ENCODE measurements around the gene EPHA4.

The EPHA4 gene

GRCh38 chr2:221505605-221506004 is 66.5 kb downstream of the EPHA4 start:
- TF ChIP-seq ZBTB7A (IDR thresholded peaks at IDR 0.05; ENCODE audit: low read depth) (no peak), EP300 (IDR thresholded peaks at IDR 0.05; ENCODE audit: borderline replicate concordance) (no peak), TAF1 (IDR thresholded peaks at IDR 0.05; ENCODE audit: low read depth) (no peak), RAD21 (IDR thresholded peaks at IDR 0.05; ENCODE audit: low read depth) (no peak), YY1 (IDR thresholded peaks at IDR 0.05; ENCODE audit: low read depth) (no peak), CREB1 (IDR thresholded peaks at IDR 0.05; ENCODE audit: low read depth) (no peak), EGR1 (IDR thresholded peaks at IDR 0.05) (no peak), TEAD4 (IDR thresholded peaks at IDR 0.05) (no peak)
- TF ChIP-seq, protein P1, sequence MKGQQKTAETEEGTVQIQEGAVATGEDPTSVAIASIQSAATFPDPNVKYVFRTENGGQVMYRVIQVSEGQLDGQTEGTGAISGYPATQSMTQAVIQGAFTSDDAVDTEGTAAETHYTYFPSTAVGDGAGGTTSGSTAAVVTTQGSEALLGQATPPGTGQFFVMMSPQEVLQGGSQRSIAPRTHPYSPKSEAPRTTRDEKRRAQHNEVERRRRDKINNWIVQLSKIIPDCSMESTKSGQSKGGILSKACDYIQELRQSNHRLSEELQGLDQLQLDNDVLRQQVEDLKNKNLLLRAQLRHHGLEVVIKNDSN (IDR thresholded peaks at IDR 0.05) = no peak

DNA sequence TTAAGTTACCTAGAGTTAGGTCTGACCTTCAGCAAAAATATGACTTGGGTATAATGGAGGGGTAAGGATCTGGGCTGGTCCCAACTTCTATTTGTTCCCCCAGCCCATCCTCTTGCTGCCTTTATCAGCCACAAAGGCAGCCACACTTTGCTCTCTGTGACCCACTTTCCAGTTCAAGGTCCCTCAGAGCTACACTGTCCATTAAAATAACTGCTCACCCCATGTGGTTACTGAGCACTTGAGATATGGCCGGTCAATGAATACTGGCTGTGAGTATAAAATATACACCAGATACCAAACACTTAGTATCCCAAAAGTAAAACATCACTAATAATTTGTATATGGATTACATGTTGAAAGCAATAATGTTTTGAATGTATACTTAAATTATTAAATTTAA is 67.2 kb downstream of the EPHA4 start:
- TF ChIP-seq ZBTB7A (IDR thresholded peaks at IDR 0.05; ENCODE audit: low read depth) (no peak), CEBPB (IDR thresholded peaks at IDR 0.05) (no peak), CREB1 (IDR thresholded peaks at IDR 0.05; ENCODE audit: low read depth) (no peak), NFIC (IDR thresholded peaks at IDR 0.05) (no peak), TCF12 (IDR thresholded peaks at IDR 0.05; ENCODE audit: low read depth) (no peak), RAD21 (IDR thresholded peaks at IDR 0.05; ENCODE audit: low read depth) (no peak), YY1 (IDR thresholded peaks at IDR 0.05; ENCODE audit: low read depth) (no peak), TAF1 (IDR thresholded peaks at IDR 0.05; ENCODE audit: low read depth) (no peak), EGR1 (IDR thresholded peaks at IDR 0.05) (no peak), REST (IDR thresholded peaks at IDR 0.05; ENCODE audit: low read depth) (no peak), EP300 (IDR thresholded peaks at IDR 0.05; ENCODE audit: borderline replicate concordance) (no peak), FOXM1 (IDR thresholded peaks at IDR 0.05; ENCODE audit: borderline replicate concordance, low read depth) (no peak), MAX (IDR thresholded peaks at IDR 0.05) (no peak), TEAD4 (IDR thresholded peaks at IDR 0.05) (no peak)
- TF ChIP-seq, protein P1 (IDR thresholded peaks at IDR 0.05) = no peak

DNA sequence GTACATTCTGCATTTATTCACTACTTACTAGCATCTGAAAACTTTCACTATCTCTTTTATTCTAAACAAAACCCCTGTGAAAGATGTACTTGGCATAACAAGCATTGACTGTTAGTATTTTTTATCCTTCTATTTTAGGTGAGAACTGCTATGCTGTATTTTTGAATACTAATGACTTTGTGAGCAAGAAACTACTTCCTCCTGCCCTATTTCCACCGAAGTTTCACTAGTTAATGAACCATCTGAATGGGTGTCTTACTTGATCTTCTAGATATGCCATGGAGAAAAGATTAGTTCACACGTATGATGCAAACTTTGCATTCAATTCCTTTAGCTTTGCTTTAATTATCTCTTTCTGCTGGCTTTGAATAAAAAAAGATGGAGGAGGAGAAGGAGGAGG is 68.1 kb downstream of the EPHA4 start:
- no peak for TF ChIP-seq EGR1 (IDR thresholded peaks at IDR 0.05)
- no peak for TF ChIP-seq TEAD4 (IDR thresholded peaks at IDR 0.05)
- TF ChIP-seq RAD21 (IDR thresholded peaks at IDR 0.05; ENCODE audit: low read depth) = no peak
- no peak for TF ChIP-seq TAF1 (IDR thresholded peaks at IDR 0.05; ENCODE audit: low read depth)
- TF ChIP-seq YY1 (IDR thresholded peaks at IDR 0.05; ENCODE audit: low read depth) = no peak
- TF ChIP-seq EP300 (IDR thresholded peaks at IDR 0.05; ENCODE audit: borderline replicate concordance) = no peak
- TF ChIP-seq, protein P1 (IDR thresholded peaks at IDR 0.05) = no peak
- TF ChIP-seq REST (IDR thresholded peaks at IDR 0.05; ENCODE audit: low read depth) = no peak
- no peak for TF ChIP-seq MAX (IDR thresholded peaks at IDR 0.05)
- no peak for TF ChIP-seq ZBTB7A (IDR thresholded peaks at IDR 0.05; ENCODE audit: low read depth)
- TF ChIP-seq CEBPB (IDR thresholded peaks at IDR 0.05) = no peak
- TF ChIP-seq NFIC (IDR thresholded peaks at IDR 0.05) = no peak
- no peak for TF ChIP-seq TCF12 (IDR thresholded peaks at IDR 0.05; ENCODE audit: low read depth)

DNA sequence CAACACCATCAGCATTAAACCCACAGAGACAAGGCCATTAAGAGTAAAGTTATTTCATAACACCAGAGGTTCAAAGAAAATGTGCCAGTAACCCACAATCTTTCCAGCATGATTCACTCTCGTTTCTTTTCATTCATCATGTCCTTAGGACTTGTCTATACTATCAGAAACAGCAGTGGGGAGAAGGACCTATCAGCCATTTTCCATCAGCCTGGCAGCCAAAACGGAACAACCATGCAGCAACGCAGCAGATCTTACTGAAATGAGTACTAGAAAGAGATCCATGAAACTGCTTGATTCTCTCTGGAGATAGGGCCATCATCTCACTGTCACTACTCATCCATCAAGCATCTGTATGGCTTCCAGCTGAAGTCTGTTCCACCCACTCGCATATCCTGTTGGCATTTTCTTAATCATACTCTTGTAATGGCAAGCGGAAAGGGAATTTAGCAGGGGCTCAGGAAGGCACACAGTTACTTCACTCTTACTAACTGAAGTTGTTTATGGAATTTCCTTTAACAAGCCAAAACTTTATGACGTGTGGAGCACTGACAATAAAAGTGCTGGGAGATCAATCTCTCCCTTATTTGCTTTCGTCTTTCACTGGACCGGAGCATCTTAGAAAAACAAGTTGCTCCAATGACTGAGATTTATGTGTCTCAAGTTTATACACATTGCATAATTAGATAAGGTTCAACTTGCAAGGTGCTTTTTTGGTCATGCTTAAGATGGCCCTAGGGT is 69.7 kb downstream of the EPHA4 start:
- TF ChIP-seq FOXM1 (IDR thresholded peaks at IDR 0.05; ENCODE audit: borderline replicate concordance, low read depth) (no peak), TEAD4 (IDR thresholded peaks at IDR 0.05) (no peak), CEBPB (IDR thresholded peaks at IDR 0.05) (no peak), TCF12 (IDR thresholded peaks at IDR 0.05; ENCODE audit: low read depth) (no peak), MAX (IDR thresholded peaks at IDR 0.05) (no peak), TAF1 (IDR thresholded peaks at IDR 0.05; ENCODE audit: low read depth) (no peak), RAD21 (IDR thresholded peaks at IDR 0.05; ENCODE audit: low read depth) (no peak), NFIC (IDR thresholded peaks at IDR 0.05) (no peak), REST (IDR thresholded peaks at IDR 0.05; ENCODE audit: low read depth) (no peak)
- TF ChIP-seq, protein P1 (IDR thresholded peaks at IDR 0.05) = no peak
